ENCODE data around the gene DBNDD1.

GRCh38 chr16:90046971-90047713 is 27.9 kb upstream of the DBNDD1 start:
- TF ChIP-seq RAD21 (IDR thresholded peaks at IDR 0.05) (no peak), CTCF (IDR thresholded peaks at IDR 0.05; ENCODE audit: low read depth, low read length, missing input control) (no peak), REST (IDR thresholded peaks at IDR 0.05) (peak; percentile 61), FOXA1 (IDR thresholded peaks at IDR 0.05) (no peak), YY1 (IDR thresholded peaks at IDR 0.05) (peak; percentile 18), JUND (IDR thresholded peaks at IDR 0.05) (no peak), ZBTB33 (IDR thresholded peaks at IDR 0.05) (no peak), TAF1 (conservative IDR thresholded peaks at IDR 0.05) (no peak)
